Stimulated activated naive CD8-positive, alpha-beta T cell treated with anti-CD3 and anti-CD28 coated beads, Interleukin-15, Interleukin-2, amounts not matched to agents 100 U/mL and 50 U/mL, for 24 hours (primary cell): ENCODE measurements around the gene RPL36.
A peak's percentile ranks its signal among the peaks of the same experiment; 100 is the strongest.
"Not testable (repeated sequence)": the region's sequence is repeated elsewhere in the genome, so short reads cannot be mapped to it uniquely, and the experiment has no call there.

Source experiments
- ATAC-seq: fragments of 150-1000 bp; cut with Tn5 transposase; one replicate; pipeline ENCODE4 v1.10.0; 2021
- DNase-seq: peaks from one replicate; pipeline ENCODE4 v3.0.0; 2021

Gene RPL36

DNA sequence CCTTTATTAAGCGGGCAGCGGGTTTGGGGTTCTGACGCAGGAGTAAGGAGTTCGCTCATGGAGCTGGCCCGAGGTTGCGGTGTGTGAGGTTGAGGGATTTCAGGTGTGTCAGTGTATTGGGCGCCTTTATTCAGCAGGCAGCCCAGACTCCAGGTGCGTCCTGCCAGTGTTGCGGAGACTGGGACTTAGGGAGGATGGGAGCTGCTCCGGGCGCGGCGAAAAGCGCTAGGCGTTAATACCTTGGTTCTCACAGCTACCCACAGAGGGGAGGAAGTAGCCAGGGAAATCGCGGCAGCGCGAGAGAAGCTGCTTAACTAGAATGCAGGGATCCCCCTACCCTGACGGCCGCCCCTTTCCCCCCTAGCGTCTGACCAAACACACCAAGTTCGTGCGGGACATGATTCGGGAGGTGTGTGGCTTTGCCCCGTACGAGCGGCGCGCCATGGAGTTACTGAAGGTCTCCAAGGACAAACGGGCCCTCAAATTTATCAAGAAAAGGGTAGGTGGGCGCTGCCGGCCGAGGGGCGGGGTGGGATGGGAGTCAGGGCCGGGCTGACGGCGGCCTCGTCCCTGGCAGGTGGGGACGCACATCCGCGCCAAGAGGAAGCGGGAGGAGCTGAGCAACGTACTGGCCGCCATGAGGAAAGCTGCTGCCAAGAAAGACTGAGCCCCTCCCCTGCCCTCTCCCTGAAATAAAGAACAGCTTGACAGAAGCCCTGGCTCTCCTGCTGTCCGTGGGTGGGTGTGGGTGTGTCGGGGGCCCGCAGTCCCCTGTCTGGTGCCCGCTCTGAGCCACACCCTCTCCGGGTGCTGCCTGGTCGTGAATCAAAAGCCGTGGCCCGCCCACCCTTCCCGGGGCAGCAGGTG, 1.1 kb downstream of the RPL36 start:
- ATAC-seq: peak; percentile 2
- DNase-seq: peak; percentile 76

DNA sequence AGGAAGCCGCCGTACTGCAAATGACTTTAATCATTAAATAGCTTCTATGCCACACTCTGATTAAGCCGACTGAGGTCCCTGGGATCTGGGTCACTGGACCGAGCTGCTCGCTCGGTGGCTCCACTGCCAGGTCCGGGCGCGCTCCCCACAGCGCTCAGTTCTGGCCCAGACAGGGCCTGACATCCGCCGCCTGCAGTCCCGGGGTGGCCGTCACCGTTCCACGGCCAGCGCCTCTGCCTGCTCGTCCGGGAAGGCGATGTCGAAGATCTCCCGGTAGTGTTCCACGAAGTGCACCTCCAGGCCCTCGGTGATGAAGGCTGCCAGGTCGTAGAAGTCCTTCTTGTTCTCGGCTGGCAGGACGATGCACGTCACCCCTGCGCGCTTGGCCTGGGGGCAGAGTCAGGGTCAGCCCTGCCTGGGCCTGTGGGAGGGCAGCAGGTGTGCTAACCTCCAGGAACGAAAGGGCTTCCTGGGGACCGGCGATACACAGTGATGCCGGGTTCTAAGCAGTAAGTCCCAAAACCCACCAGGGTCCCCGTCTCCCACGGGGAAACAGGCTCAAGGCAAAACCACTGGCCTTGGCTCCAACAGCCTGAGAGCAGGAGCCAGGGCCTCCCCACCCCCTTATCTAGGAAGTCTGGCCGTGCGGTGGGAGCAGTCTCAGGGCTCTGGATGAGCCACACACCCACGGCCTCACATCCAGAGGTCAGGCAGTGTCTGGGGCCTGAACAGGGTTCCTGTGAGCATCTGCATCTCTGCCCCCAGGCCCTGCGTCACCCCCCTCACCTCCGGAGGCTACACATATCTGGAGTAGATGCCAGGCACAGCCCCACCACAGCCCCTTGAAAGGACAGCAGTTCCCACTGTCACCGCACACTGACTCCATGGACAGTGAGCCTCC, 2.0 kb downstream of the RPL36 start:
- ATAC-seq (peak; percentile 1), DNase-seq (peak; percentile 46)

DNA sequence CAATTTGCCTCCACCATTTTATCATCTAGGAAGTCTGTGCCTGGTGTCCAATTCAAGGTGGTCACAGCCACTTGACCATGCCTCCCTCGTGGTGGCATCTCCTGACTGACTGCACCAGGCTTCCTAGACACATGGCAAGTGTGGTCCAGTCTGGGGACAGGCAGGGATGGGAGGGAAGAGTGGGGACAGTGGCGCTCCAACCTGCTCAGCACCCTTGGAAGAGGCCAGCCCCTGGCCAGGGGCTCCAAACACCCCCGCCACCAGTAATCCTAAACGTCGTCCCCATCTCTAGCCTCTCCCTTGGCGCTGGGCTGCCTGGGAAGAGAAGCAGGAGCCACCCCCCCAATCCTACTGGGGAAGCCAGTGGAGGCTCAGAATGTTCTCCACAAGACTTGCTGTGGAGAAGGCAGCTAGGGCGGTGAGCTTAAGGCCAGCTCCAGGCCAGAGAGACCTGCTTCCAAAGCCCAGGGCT, 2.7 kb downstream of the RPL36 start:
- DNase-seq (no peak), ATAC-seq (no peak)

DNA sequence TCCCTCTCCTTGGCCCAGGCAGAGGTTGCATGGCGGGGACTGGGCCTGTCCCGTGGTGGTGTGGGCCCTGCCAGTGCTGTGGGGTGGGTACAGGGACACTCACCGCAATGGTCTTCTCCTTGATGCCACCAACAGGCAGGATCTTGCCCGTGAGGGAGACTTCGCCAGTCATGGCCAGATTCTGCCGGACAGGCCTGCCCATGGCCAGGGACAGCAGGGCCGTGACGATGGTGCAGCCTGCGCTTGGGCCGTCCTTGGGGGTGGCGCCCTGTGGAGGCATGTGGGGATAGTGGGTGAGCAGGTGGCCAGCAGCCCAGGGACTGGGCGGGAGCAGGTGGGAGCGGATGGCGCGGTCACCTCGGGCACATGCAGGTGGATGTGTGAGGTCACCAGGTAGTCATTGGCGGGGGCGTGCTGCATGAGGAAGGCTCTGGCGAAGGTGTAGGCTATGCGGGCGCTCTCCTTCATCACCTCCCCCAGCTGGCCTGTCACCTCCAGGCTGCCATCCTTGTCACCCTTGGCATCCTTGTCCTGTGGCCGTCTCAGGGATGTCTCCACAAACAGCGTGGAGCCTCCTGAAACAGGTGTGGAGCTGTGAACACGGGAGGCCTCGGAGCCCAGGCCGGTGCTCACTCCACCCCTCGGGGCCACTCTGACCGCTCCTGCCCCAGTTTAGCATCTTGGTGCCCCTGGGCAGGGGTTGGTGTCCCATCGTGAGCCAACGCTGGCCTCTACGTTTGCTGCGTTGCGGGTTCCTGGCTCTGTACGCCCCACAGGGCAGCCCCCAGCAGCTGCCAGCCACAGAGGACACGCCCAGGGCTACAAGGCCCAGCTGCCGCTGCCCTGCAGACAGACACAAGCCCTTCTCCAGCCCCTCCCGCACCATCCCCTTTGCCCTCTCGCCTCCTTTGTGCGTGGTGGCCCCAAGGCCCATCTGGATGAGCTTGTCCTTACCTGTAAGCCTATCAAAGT, 3.4 kb downstream of the RPL36 start:
- peak; percentile 39 for DNase-seq

DNA sequence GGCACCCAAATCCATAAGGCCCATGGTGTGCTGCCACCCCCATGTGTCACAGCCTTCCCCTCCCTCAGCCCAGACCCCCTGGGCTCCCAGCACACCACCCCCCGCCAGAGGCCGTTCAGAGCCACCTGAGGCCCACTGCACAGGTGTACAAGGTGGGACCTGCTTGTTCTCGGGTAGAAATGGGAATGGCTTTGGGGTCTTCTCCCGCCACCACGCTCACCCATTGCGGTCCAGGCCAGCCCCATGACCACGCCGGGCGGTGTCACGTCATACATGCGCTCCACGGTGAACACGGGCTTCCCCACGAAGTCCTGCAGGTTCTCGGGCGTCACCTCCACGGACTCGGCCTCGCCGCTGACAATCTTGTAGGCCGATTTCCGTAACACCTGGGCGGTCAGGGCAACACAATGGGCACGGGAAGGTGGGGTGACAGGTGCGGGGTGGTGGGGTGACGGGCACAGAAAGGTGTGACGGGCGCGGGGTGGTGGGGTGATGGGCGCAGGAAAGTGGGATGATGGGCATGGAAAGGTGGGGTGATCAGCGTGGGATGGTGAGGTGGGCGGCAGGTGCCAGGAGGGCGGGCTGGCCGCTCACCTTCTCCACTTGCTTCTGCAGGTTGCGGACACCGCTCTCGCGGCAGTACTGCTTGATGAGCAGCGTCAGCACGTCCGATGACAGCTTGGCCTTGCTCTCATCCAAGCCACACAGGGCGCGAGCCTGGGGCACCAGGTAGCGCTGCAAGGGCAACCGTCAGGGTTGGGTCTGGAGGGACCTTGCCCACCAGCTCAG, 4.3 kb downstream of the RPL36 start:
- DNase-seq (no peak), ATAC-seq (no peak)

More for the DNA sequence above, 3.4 kb downstream of the RPL36 start:
- no peak for ATAC-seq

DNA sequence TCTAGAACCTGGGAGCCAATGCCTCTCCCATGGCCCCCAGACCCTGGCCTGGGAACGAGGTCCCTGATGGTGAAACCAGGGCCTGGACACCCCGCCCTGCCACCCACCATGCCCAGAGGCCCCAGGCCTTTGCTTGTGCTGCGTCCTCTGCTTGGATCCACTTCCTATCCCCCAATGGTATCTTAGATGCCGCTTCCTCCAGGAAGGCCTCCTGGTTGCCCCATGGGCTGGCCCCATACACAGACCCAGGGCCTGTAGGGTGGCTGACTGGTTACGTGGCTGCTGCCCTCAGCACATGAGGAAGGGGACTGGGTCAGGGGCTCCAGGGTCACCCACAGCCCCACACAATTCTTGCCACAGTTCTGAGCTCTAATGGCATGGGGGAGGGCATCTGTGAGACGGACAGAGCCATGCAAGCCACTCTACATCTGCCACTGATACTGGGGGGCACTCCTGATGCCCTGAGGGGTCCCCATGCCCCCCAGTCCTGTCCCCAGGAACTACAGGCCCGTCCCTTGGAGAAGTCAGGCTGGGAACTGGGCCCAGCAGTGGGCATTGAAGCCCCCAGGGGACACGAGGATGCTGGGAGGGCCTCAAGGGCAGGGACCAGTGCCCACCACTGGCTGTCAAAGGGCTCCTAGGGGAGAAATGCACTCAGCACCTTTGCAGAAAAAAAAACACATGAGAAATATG, 5.0 kb downstream of the RPL36 start:
- ATAC-seq: no peak
- no peak for DNase-seq

DNA sequence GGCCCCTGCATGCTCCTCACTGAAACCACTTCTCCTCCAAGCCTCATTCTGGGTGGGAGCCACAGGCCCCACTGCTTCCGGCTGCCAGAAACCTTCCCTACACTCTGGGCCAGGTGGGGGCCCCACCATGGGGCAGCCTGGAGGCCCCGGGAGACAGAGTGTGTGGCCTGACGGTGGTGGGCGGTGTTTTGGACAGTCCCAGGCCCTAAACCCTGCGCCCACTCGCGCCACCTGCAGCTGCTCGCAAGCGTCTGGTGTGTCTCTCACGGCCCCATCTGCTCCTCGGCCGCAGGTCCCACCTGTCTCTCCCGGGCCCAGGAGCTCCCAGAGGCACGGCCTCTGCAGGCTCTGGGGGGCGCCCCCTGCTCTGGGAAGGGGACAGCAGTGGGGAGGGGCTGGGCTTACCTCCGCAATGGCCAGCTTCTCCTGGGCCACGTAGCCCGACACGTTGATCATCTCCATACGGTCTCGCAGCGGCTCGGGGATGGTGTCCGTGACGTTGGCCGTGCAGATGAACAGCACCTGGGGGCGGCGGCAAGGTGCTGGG, 5.6 kb downstream of the RPL36 start:
- DNase-seq: no peak
- ATAC-seq: no peak

DNA sequence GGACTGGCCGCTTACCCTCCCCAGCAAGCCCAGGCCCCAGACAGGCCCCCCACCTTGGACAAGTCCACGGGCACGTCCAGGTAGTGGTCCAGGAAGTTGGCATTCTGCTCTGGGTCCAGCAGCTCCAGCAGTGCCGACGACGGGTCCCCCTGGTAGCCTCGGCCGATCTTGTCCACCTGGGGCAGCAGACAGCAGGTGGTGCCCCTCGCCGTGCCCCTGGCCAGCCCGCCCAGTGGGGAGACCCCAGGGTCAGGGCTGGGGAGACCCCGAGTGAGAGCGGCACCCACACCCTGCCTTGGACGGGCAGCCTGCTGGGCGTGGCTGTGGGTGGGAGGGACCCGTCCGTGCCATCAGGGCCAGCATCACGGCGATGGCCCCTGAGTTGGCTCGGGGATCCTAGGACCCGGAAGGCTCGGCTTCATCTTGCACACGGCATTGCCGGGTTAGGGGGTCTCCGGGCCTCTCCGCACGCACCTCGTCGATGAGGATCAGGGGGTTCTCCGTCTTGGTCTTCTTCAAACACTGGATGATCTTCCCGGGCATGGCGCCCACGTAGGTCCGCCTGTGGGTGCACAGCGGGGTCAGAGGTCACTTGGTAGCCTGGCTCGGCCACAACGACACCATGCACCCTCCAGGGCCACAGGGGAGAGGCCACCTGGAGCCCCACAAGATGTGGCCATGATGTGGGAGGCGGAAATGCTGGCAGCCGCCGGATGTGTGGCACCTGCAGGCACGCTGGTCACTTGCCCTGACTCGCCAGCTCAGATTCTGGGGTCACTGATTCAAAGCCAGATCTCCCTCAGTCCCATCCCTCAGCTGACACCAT, 6.3 kb downstream of the RPL36 start:
- no peak for DNase-seq
- ATAC-seq: no peak

DNA sequence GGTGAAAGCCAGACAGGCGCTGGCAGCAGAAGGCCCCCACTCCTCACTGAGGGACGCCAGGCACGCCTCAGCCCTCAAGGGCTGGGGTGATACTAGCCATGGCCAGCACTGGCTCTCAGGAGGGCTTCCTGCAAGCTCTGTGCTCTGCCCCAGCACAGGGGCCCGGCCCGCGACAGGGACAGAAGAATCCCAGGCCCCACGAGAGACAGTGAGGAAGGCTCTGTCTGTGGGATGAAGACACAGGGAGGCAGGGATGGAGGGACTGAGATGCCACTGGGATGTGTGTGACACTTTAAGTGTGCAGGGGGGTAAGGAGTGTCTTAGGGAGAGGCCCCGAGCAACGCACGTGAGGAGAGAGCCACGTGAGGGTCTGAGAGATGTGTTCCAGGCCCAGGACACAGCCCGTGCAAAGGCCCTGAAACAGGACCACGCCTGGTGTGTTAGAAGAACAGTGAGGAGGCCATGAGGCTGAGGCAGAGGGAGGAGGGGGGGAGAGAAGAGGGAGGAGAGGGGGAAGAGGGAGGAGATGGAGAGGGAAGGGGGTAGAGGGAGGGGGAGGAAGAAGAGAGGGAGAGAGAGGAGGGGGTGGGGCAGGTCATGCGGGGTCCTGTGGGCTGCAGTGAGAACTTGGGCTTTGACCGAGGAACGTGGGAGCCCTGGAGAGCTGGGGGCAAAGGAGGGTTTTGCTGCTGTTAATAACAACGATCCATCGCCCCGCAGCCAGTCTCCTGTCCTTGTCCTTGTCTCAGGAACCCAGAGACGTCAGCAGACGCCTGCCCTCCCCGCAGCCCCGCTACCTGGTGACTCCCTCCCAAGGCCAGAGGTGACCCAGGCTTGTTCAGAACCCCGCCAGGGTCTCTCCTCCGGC, 7.2 kb downstream of the RPL36 start:
- DNase-seq (no peak), ATAC-seq (no peak)

DNA sequence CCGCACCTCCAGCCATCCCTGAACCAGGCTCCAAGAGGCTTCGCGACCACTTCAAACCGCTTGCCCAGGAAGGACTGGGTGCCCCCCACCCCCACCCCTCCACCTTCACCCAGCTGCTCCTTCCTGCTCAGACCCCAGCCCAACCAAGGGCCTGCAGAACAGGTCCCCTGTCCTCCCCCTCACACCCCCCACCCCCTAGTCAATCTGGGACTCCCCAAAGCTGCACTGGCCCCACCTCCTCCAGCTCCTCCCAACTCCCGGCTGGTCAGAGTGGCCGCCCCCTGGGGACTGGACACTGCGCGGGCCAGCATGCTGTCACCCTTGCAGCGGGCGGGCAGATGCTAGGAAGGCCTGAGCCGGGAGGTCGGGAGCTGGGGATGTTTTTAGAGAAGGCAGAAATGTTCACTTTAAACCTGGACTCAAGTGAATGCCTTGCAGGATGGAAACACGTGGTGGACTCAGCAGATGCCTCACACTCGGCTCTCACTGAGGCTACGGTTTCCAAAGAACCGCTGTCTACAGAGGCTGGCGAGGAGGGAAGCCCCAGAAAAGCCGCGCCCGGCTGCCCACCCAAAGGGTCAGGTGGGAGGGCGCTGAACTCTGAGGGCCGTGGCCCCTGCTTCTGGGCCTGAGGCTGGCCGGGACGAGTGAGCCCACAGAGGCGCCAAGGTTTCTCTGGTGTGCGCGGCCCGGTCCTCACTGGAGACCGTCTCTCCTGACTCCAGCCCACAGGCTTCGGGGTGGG, 8.0 kb downstream of the RPL36 start:
- DNase-seq (no peak), ATAC-seq (no peak)

DNA sequence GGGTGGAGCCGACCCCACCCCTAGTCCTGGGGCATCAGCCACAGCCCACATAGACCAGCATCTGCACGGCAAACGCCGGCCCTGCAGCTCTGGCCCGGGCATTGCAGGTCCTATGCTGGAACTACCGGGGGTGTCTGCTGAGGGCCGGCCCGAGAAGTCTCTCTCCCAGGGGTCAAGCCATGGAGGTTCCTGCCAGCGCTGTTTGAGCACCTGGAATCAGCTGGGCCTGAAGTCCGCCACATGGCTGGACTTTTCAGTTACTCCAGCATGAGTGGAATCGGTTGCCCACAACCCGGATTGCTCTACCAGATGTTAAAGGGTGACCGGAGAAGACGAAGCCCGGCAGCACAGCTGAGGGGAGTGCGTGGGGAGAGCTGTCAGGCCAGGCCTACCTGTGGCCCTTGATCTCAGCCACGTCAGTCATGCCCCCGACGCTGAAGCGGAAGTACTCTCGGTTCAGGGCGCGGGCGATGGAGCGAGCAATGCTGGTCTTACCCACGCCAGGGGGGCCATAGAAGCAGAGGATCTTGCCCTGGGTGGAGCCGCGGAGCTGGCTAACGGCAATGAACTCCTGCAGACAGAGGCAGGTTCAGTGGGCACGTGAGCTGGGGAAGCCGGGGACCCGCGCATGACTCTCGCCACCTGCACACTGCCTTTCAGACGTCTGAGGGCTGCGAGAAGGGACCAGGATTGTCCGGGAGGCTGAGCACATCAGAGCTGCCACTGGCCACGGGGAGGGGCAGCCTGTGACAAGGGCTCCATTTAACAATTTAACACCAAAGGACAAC, 8.7 kb downstream of the RPL36 start:
- no peak for DNase-seq
- ATAC-seq: no peak

DNA sequence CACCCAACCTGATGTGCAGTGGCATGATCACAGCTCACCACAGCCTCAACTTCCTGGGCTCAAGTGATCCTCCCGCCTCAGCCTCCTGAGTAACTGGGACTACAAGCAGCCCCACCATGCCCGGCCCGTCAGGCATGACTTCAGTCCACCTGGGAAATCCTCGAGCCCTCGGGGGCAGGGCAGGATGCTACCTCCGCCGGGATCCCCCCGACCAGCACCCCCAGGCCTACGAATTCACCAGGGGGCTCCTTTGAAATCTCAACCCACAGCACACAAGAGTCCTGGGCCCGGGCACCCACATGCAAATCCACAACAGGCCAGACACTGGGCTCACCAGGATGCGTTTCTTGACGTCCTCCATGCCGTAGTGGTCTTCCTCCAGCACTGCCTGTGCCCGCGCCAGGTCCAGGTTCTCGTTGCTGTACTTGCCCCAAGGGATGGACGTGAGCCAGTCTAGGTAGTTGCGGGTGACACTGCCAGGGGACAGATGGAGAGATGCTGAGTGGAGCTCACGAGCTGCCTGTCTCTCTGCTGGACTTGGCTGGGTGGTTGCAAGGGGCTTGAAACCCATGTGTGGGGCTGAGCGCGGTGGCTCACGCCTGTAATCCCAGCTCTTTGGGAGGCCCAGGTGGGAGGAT, 10.5 kb downstream of the RPL36 start:
- DNase-seq (no peak), ATAC-seq (no peak)

DNA sequence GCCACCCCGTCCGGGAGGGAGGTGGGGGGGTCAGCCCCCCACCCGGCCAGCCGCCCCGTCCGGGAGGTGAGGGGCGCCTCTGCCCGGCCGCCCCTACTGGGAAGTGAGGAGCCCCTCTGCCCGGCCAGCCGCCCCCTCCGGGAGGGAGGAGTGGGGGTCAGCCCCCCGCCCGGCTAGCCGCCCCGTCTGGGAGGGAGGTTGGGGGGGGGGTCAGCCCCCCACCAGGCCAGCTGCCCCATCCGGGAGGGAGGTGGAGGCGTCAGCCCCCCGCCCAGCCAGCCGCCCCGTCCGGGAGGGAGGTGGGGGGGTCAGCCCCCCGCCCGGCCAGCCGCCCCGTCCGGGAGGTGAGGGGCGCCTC, 11.9 kb downstream of the RPL36 start:
- not testable (repeated sequence) for ATAC-seq, DNase-seq

DNA sequence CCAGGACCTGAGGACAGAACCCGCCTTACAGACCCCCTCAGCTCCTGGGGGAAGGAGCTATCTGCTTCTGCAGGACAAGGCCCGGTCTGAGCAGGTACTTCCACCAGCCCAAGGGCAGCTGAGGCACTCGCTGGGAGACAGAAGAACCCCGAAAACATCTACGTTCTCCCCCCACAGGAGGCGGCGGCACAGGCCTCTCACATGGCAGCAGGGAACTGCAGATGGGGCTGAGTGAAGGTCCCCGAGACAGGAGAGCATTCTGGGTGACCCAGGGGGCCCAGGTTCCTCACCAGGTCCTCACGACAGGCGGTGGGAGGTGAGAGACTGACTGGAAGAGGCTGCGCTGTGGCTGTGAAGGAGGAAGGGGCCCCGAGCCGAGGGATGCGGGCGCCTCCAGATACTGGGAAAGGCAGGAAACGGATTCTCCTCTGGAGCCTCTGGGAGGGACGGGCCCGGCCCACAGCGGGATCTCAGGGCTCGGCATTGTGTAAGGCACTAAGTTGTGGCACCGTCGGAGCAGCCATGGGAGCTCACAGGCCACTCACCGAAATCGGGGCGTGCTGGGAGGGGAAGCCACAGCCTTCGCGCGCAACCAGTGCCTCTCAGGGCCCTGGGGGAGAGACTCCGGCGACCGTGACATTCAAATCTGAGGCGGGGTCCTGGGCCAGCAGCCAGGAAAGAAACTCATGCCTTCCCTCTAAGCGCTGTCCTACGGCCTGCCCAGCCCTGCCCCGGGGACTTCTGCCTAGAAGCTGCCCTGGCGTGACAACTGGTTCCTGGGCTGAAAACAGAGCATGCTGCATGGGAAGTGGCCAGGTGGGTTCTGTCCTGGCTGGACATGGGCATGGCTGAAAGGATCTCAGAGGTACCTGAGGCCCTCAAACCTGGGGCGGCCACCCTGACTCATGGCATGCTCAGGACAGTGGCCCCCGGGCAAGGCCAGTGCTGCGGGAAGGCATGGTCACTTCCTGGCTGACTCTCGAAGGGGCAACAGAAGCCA, 14.0 kb downstream of the RPL36 start:
- DNase-seq: no peak
- no peak for ATAC-seq

DNA sequence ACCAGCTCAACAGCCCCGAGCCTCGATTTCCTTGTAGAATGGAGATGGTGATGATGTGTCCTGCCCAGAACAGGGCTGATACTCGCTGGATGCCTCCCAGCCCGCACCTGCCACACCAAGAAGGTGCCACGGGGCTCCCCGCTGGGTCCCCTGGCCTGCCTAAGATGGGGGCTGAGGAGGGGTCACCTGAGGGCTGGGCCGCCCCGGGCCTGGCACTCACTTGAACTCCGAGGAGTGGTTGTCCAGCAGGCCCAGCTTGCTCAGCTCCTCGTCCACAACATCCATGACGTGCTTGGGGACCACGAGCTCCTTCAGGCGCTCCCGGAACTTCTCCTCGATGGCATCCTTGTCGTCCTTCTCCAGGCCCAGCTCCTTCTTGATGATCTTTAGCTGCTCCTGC, 15.5 kb downstream of the RPL36 start:
- no peak for DNase-seq
- no peak for ATAC-seq
